ENCODE data around the gene KPNA5. TPM values are rescaled to one million over a fixed set of nuclear protein-coding genes. Genes with fewer than 3 reads are reported as not detected.

The KPNA5 gene
- total and polyA plus RNA-seq, 2 of the 13 experiments (the other 11 are each of a cell fraction or from before 2014, with no cell fraction given), result 5.3 to 13.0 TPM

- TF ChIP-seq AFF4 (CRISPR knock-in tag; IDR thresholded peaks at IDR 0.05) (peak; percentile 65; the same call in 1 of the 2 replicates), ZBTB42 (CRISPR knock-in tag; IDR thresholded peaks at IDR 0.05) (no peak), ZNF333 (CRISPR knock-in tag; IDR thresholded peaks at IDR 0.05; ENCODE audit: borderline replicate concordance) (no peak), ZNF530 (CRISPR knock-in tag; IDR thresholded peaks at IDR 0.05; ENCODE audit: low read depth) (no peak), BORCS8-MEF2B (CRISPR knock-in tag; IDR thresholded peaks at IDR 0.05) (peak; percentile 82; the same call in 1 of the 2 replicates), FUBP1 (CRISPR knock-in tag; IDR thresholded peaks at IDR 0.05; ENCODE audit: borderline replicate concordance) (no peak), ZKSCAN5 (CRISPR knock-in tag; IDR thresholded peaks at IDR 0.05) (no peak), ARNT2 (CRISPR knock-in tag; IDR thresholded peaks at IDR 0.05; ENCODE audit: low read depth) (peak; percentile 66; the same call in 1 of the 2 replicates), TAF15 (IDR thresholded peaks at IDR 0.05; ENCODE audit: low read depth, low read length, poor library complexity, severe bottlenecking) (no peak), ZNF180 (CRISPR knock-in tag; IDR thresholded peaks at IDR 0.05; ENCODE audit: borderline replicate concordance, low read depth) (no peak), TCF12 (IDR thresholded peaks at IDR 0.05) (no peak), TCF12 (CRISPR knock-in tag; IDR thresholded peaks at IDR 0.05) (peak; percentile 50; the same call in 1 of the 2 replicates), CHD4 (IDR thresholded peaks at IDR 0.05; ENCODE audit: borderline replicate concordance, low read length) (peak; percentile 62; the same call in 1 of the 2 replicates), ZNF770 (CRISPR knock-in tag; IDR thresholded peaks at IDR 0.05) (peak; percentile 58), ZNF629 (CRISPR knock-in tag; conservative IDR thresholded peaks at IDR 0.05) (peak; percentile 61), MZF1 (CRISPR knock-in tag; IDR thresholded peaks at IDR 0.05; ENCODE audit: borderline replicate concordance) (no peak), HNF4G (IDR thresholded peaks at IDR 0.05; ENCODE audit: borderline replicate concordance, low read depth, low read length) (peak; percentile 62; the same call in 1 of the 2 replicates), HNF4G (CRISPR knock-in tag; IDR thresholded peaks at IDR 0.05; ENCODE audit: borderline replicate concordance, low read depth) (0 out of 2 replicates have a peak, but pooled peaks have one; percentile 29), SOX5 (CRISPR knock-in tag; IDR thresholded peaks at IDR 0.05; ENCODE audit: borderline replicate concordance) (peak; percentile 99)
These were observed 49.5 kb upstream of the KPNA5 start (continued) for GRCh38 chr6:116631379-116631990.
